ENCODE data around the gene ACADSB.

The ACADSB gene

DNA sequence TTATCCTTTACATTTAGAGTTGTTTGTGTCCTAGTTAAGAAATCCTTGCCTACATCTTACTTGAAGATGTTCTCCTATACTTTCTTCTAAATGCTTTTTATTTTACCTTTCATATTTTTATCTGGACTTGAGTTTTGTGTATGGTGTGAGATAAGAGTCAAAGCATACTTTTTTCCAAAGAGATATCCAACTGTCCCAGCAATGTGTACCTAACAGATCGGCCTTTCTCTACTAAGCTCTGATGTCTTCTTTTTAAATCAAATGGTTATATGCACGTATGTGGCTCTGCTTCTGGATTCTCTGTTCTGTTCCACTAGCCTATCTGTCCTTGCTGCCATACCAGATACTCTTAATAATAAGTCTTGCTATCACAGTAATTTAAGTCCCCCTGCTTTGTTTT is 7.4 kb upstream of the ACADSB start:
- DNase-seq (ENCODE audit: low spot score) = no peak

GRCh38 chr10:123004298-123004697 is 4.5 kb upstream of the ACADSB start:
- DNase-seq (ENCODE audit: low spot score) = no peak
- TF ChIP-seq CTCF (IDR thresholded peaks at IDR 0.05; ENCODE audit: extremely low read depth, missing control alignments) = no peak

More for the DNA sequence above, 7.4 kb upstream of the ACADSB start:
- no peak for TF ChIP-seq CTCF (IDR thresholded peaks at IDR 0.05; ENCODE audit: extremely low read depth, missing control alignments)

DNA sequence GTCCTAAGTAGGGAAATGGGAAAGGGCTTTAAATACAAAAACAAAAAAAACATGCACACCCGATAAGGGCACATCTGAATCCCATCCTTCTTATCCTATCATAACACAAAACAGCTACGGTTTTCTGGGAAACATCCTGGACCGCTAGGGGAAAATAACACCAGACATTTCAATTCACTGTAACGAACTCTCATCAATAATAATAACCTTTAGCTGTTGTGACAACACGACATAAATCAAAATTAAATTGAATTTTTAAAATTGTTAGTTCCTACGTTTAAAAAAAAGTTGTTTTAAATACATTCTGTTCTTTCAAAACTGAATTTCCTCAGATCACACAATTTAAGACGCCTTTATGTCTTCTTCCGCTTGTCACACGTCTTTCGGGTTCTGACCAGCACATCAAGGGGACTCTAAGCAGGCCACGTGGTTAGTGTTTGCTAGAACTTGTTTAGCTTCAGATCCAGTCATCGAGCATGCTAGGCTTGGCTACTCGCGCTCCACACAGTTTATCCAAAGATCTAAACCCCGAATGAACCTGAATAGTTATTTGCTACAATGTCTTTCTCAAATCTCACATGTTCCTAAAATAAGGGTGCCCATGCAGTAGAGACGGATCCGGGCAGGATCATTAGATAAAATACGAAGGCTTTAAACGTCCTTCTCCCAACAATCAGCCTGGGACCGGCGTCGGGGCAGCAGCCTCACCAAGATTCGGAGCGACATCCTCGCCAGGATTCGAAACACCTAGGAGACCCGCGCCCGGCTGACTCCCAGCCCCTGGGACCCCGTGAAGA is 1.1 kb upstream of the ACADSB start:
- DNase-seq (ENCODE audit: low spot score) = peak; percentile 71
- TF ChIP-seq CTCF (IDR thresholded peaks at IDR 0.05; ENCODE audit: extremely low read depth, missing control alignments) = no peak

DNA sequence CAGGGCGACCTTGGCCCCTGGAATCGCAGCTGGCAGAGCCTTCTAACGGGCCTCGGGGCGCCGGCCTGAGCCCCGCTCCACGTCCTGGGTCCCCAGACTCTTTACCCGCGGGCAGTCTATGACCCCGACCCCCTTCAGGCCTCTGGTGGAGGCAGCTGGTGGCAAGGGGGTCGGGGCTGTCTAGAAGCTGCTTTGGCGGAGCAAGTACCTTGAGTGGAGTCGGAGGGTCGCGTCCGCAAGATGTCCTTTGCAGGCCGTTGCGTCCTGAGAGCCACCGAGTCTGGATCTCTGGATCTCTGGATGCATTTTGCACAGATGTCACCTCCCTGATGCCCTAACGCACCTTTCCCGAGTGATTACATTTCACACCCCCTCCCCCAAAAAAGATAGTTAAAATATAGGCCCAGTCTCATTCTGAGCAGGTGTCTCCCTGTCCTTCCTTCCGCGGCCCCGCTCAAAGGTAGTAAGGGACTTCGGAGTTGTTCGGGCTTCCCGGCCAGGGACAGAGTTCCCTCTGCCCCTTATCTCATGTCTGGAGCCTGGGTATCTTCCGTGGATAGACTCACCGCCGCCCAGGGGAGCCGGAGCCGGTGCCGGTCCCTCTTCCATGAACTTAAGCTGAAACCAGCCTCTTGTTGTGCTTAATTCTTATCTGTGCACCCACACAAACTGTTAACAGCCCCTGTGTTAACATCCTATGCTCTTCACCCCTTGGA is 457 bp downstream of the ACADSB start:
- no peak for TF ChIP-seq CTCF (IDR thresholded peaks at IDR 0.05; ENCODE audit: extremely low read depth, missing control alignments)
- DNase-seq (ENCODE audit: low spot score) = peak; percentile 55

DNA sequence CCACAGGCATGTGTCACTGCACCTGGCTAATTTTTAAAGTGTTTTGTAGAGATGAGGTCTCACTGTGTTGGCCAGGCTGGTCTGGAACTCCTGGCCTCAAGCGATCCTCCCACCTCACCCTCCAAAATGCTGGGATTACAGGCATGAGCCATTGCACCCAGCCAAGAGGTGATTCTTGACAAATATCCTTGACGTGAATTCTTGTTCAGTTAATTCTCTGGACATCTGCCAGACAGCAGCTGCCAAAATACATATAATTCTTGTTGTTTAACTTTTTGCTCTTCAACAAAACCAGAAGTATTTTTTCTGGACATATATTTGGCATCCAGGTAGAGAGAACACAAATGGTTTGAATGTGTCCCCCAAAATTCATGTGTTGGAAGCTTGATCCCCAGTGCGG is 3.2 kb downstream of the ACADSB start:
- no peak for TF ChIP-seq CTCF (IDR thresholded peaks at IDR 0.05; ENCODE audit: extremely low read depth, missing control alignments)
- DNase-seq (ENCODE audit: low spot score) = no peak

GRCh38 chr10:123013456-123014419 is 4.9 kb downstream of the ACADSB start:
- no peak for DNase-seq (ENCODE audit: low spot score)
- TF ChIP-seq CTCF (IDR thresholded peaks at IDR 0.05; ENCODE audit: extremely low read depth, missing control alignments) = no peak
